ENCODE data around the gene ATOH1.

The ATOH1 gene

DNA sequence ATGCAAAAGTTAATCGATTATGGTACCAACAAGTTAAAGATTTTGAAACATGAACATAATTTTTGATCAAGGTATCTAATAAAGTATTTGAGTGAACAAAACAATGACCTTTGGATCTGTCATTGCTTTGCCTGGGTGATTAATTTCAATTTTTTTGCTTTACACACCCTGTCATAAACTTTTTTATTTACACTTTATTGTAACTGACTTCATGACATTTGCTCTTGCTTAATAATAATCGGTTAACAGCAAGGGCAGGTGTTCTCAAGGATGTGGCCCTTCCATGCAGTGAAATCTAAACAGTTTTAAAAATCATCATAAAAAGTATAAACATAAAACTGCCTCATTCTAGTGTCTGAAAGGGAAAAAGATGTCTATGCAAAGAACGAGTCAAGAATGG lies 24.1 kb downstream of the ATOH1 start:
- H3K36me3 ChIP-seq (ENCODE audit: insufficient read depth): no peaks in the 10 kb centered on the region
- no peak overlapping the region for H2AFZ ChIP-seq (ENCODE audit: low read depth)
- H4K20me1 ChIP-seq (ENCODE audit: insufficient read depth): no peaks in the 10 kb centered on the region
- H3K9ac ChIP-seq: no peak overlapping the region
- H3K4me3 ChIP-seq (IDR thresholded peaks at IDR 0.05; ENCODE audit: insufficient read depth, low read depth, low read length): no peak overlapping the region
- H3K27me3 ChIP-seq (ENCODE audit: insufficient read depth, low read depth): no peaks in the 10 kb centered on the region
- H3K79me2 ChIP-seq (ENCODE audit: insufficient read depth, low read depth): no peaks in the 10 kb centered on the region
- H3K4me1 ChIP-seq (ENCODE audit: low read depth, poor library complexity, severe bottlenecking): no peaks in the 10 kb centered on the region
- H3K4me2 ChIP-seq: no peak overlapping the region
- no peak for TF ChIP-seq CTCF (conservative IDR thresholded peaks at IDR 0.05; ENCODE audit: low read depth, low read length)
- H3K27ac ChIP-seq: no peak overlapping the region

- Histone ChIP-seq H3K4me1 (ENCODE audit: low read depth, poor library complexity, severe bottlenecking) (no peaks in the 10 kb centered on the region), H3K27ac (no peak overlapping the region), H3K9ac (no peak overlapping the region), H3K79me2 (ENCODE audit: insufficient read depth, low read depth) (no peaks in the 10 kb centered on the region), H3K4me2 (peak overlapping the region; percentile 26; the same call in 1 of the 2 replicates), H3K4me3 (IDR thresholded peaks at IDR 0.05; ENCODE audit: insufficient read depth, low read depth, low read length) (no peak overlapping the region), H2AFZ (ENCODE audit: low read depth) (no peak overlapping the region), H3K36me3 (ENCODE audit: insufficient read depth) (no peaks in the 10 kb centered on the region), H3K27me3 (ENCODE audit: insufficient read depth, low read depth) (no peaks in the 10 kb centered on the region), H4K20me1 (ENCODE audit: insufficient read depth) (no peaks in the 10 kb centered on the region)
- TF ChIP-seq CTCF (conservative IDR thresholded peaks at IDR 0.05; ENCODE audit: low read depth, low read length): no peak
Observed at GRCh38 chr4:93855926-93856325, 27.4 kb downstream of the ATOH1 start.

GRCh38 chr4:93865650-93866049 lies 37.1 kb downstream of the ATOH1 start:
- TF ChIP-seq CTCF (conservative IDR thresholded peaks at IDR 0.05; ENCODE audit: low read depth, low read length): no peak
- no peak overlapping the region for H3K27ac ChIP-seq
- no peaks in the 10 kb centered on the region for H3K36me3 ChIP-seq (ENCODE audit: insufficient read depth)
- H3K79me2 ChIP-seq (ENCODE audit: insufficient read depth, low read depth): no peaks in the 10 kb centered on the region
- no peaks in the 10 kb centered on the region for H4K20me1 ChIP-seq (ENCODE audit: insufficient read depth)
- H3K9ac ChIP-seq: no peak overlapping the region
- no peak overlapping the region for H3K4me3 ChIP-seq (IDR thresholded peaks at IDR 0.05; ENCODE audit: insufficient read depth, low read depth, low read length)
- H3K4me1 ChIP-seq (ENCODE audit: low read depth, poor library complexity, severe bottlenecking): no peaks in the 10 kb centered on the region
- H3K4me2 ChIP-seq: no peak overlapping the region
- H3K27me3 ChIP-seq (ENCODE audit: insufficient read depth, low read depth): no peaks in the 10 kb centered on the region
- no peak overlapping the region for H2AFZ ChIP-seq (ENCODE audit: low read depth)

GRCh38 chr4:93867416-93868001 lies 39.0 kb downstream of the ATOH1 start:
- H3K27me3 ChIP-seq (ENCODE audit: insufficient read depth, low read depth): no peaks in the 10 kb centered on the region
- no peaks in the 10 kb centered on the region for H3K79me2 ChIP-seq (ENCODE audit: insufficient read depth, low read depth)
- H4K20me1 ChIP-seq (ENCODE audit: insufficient read depth): no peaks in the 10 kb centered on the region
- no peak overlapping the region for H3K9ac ChIP-seq
- H3K4me2 ChIP-seq: no peak overlapping the region
- no peaks in the 10 kb centered on the region for H3K4me1 ChIP-seq (ENCODE audit: low read depth, poor library complexity, severe bottlenecking)
- H3K36me3 ChIP-seq (ENCODE audit: insufficient read depth): no peaks in the 10 kb centered on the region
- H2AFZ ChIP-seq (ENCODE audit: low read depth): peak overlapping the region; percentile 45; the same call in 1 of the 2 replicates
- no peak overlapping the region for H3K4me3 ChIP-seq (IDR thresholded peaks at IDR 0.05; ENCODE audit: insufficient read depth, low read depth, low read length)
- no peak overlapping the region for H3K27ac ChIP-seq
- no peak for TF ChIP-seq CTCF (conservative IDR thresholded peaks at IDR 0.05; ENCODE audit: low read depth, low read length)

All from KMS-11 (cell line).